T-cell (primary cell): ENCODE measurements around the gene PTPRD. TPM values are rescaled to one million over a fixed set of nuclear protein-coding genes. Genes with fewer than 3 reads are reported as not detected.

Source experiments
- ATAC-seq, 4 experiments: fragments of 200-7000 bp in 3 of 4; fragments of 150-1000 bp in 1 of 4; cut with Tn5 transposase; replicated peaks in 1 of 4; 1 replicate in 3 of 4; 2 replicates in 1 of 4; pipeline ENCODE4 v1.10.0; 2021; ENCODE audit warnings: moderate library complexity in 3 of 4, mild to moderate bottlenecking in 2 of 4, moderate number of reproducible peaks in 1 of 4
- CTCF ChIA-PET, 2 donors: fragments of 300-600 bp; sonication (Branson Sonifier 250); formaldehyde crosslinking; loops; one replicate each; lab custom pipeline; 2022; ENCODE audit warnings: antibody characterized with exemption in 2 of 2; lab: Charles Lee
- POLR2A ChIA-PET, 2 donors: fragments of 300-600 bp; sonication (Branson Sonifier 250); formaldehyde crosslinking; loops; one replicate each; lab custom pipeline; 2022; ENCODE audit warnings: antibody characterized with exemption in 2 of 2; lab: Charles Lee
- DNase-seq, 35 experiments: peaks; one replicate each; pipeline versions ENCODE4 v3.0.0 to v3.0.0-alpha.2; 2013 to 2023
- H3K27ac ChIP-seq: one replicate; pipeline ENCODE4 v1.5.1; 2013; ENCODE audit warnings: low read length
- H3K27me3 ChIP-seq, 2 experiments: replicated peaks in 1 of 2; 1 replicate in 1 of 2; 2 replicates in 1 of 2; pipeline versions ENCODE4 v1.6.1 to v1.7.0; 2013; ENCODE audit warnings: low read length in 1 of 2, mixed read lengths in 1 of 2; ENCODE audit not compliant: control insufficient read depth in 2 of 2, insufficient read depth in 2 of 2; ENCODE audit errors: extremely low read depth in 1 of 2
- H3K36me3 ChIP-seq, 2 donors: 1 replicate in 1 of 2; 2 replicates in 1 of 2; pipeline versions ENCODE4 v1.6.1 to v1.7.0; 2013; ENCODE audit warnings: low read length in 1 of 2; ENCODE audit not compliant: control insufficient read depth in 2 of 2, insufficient read depth in 1 of 2; ENCODE audit errors: extremely low read depth in 1 of 2
- H3K4me1 ChIP-seq, 2 experiments: 1 replicate in 1 of 2; 2 replicates in 1 of 2; pipeline versions ENCODE4 v1.6.1 to v1.7.0; 2013; ENCODE audit warnings: low read length in 2 of 2, mixed read lengths in 1 of 2; ENCODE audit not compliant: insufficient read depth in 2 of 2, control insufficient read depth in 1 of 2; ENCODE audit errors: extremely low read depth in 1 of 2
- H3K4me3 ChIP-seq, 2 donors: 1 replicate in 1 of 2; 2 replicates in 1 of 2; pipeline versions ENCODE4 v1.5.1 to v1.7.0; 2013; ENCODE audit warnings: mild to moderate bottlenecking in 2 of 2, low read length in 1 of 2, moderate library complexity in 1 of 2; ENCODE audit not compliant: control insufficient read depth in 1 of 2; ENCODE audit errors: extremely low read depth in 1 of 2
- H3K9me3 ChIP-seq: 2 replicates; pipeline ENCODE4 v1.7.0; 2013
- H3K27ac Mint-ChIP-seq, 2 donors: one replicate each; pipeline ENCODE4 v1.8.0; 2020 to 2021; ENCODE audit warnings: mild to moderate bottlenecking in 2 of 2, mixed read lengths in 2 of 2
- H3K27me3 Mint-ChIP-seq, 2 donors: one replicate each; pipeline ENCODE4 v1.8.0; 2021 to 2022; ENCODE audit warnings: mixed read lengths in 2 of 2
- H3K36me3 Mint-ChIP-seq: one replicate; pipeline ENCODE4 v1.8.0; 2021; ENCODE audit warnings: mixed read lengths
- H3K4me1 Mint-ChIP-seq, 3 donors: one replicate each; pipeline ENCODE4 v1.8.0; 2020 to 2022; ENCODE audit warnings: mixed read lengths in 3 of 3, mild to moderate bottlenecking in 1 of 3
- H3K4me3 Mint-ChIP-seq, 3 donors: one replicate each; pipeline ENCODE4 v1.8.0; 2020 to 2022; ENCODE audit warnings: mild to moderate bottlenecking in 3 of 3, mixed read lengths in 3 of 3, moderate library complexity in 3 of 3
- H3K9me3 Mint-ChIP-seq, 3 donors: one replicate each; pipeline ENCODE4 v1.8.0; 2020 to 2022; ENCODE audit warnings: mixed read lengths in 3 of 3
- WGBS: methylation state at CpG from one replicate; pipeline ENCODE4 v1.1.5; 2013; ENCODE audit warnings: missing lambda C conversion rate; ENCODE audit not compliant: insufficient coverage; 5-methylcytosine and 5-hydroxymethylcytosine counted together
- total RNA-seq, 35 experiments: library from RNA in 6 of 35; stranded (reverse) in 6 of 35; fragments of 120-200 nt in 1 of 35; gene quantifications; one replicate each; pipeline versions ENCODE4 v1.2.1 to v1.2.4 and lab custom pipeline; 2013 to 2026

PTPRD gene
- total RNA-seq, 5 donors from 2014 or later (not counting 1 experiment from before 2014, with no cell fraction given), result 0.13 to 0.61 (median 0.38) TPM; not detected in 2

DNA sequence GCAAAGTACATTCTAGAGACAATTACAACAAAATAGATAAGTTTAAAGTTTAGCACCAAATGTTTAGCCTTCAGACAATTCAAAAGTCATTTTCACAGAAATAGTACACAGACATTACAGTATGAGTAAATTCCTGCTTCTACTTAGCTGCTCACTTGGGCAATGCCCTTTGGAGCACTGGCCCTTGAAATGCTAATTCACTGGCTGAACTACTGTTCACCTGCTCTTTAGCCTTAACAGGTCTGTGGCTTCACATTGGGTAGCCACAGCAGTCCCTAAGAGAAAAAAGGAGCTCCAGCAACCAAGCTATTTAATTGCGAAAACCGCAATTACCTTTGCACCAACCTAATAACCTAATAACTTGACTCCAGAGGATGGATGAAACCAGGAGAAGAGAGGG is 1897.0 kb downstream of the PTPRD start:
- Mint-ChIP-seq H3K27me3 (no peaks in the 10 kb centered on the region), H3K36me3 (no peaks in the 10 kb centered on the region), H3K9me3 (no peaks in the 10 kb centered on the region), H3K4me3 (no peak overlapping the region), H3K4me1 (peaks cover 0 to 2% (median 0%) of the 10 kb centered on the region in 3 donors), H3K27ac (no peak overlapping the region)
- no peak overlapping the region for H3K27ac ChIP-seq
- ChIA-PET POLR2A (no interaction called here), CTCF (no interaction called here)
- H3K4me1 ChIP-seq, result no peaks in the 10 kb centered on the region
- no CpG with 5 or more reads among the region's 2 CpGs for WGBS
- no peaks in the 10 kb centered on the region for H3K27me3 ChIP-seq
- no peaks in the 10 kb centered on the region for H3K9me3 ChIP-seq
- ATAC-seq, result no peak
- H3K36me3 ChIP-seq, result no peaks in the 10 kb centered on the region
- no peak for DNase-seq
- H3K4me3 ChIP-seq, result no peak overlapping the region

DNA sequence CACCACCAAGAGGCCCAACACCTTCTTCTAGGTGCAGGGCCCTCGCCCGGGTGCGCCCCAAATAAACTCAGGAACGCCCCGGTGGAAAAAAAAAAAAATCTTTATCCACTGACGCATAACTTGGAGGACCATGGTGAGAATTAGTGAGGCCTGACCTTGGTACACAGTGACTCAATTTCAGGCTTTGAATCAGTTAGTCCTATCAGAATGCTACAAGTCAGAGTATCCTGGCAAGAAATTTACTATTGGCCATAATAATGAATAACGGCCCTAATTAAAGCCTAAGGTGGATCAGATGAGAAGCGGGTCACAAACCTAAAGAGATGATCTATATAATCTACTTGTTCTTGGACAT is 1899.0 kb downstream of the PTPRD start:
- Mint-ChIP-seq H3K27me3 (no peaks in the 10 kb centered on the region), H3K4me3 (no peak overlapping the region), H3K36me3 (no peaks in the 10 kb centered on the region), H3K4me1 (no peaks in the 10 kb centered on the region), H3K9me3 (no peaks in the 10 kb centered on the region), H3K27ac (no peak overlapping the region)
- POLR2A ChIA-PET, result no interaction called here
- ATAC-seq (no peak), DNase-seq (no peak)
- CTCF ChIA-PET, result no interaction called here
- Histone ChIP-seq H3K4me1 (no peaks in the 10 kb centered on the region), H3K27ac (no peak overlapping the region), H3K27me3 (no peaks in the 10 kb centered on the region), H3K36me3 (no peaks in the 10 kb centered on the region), H3K4me3 (no peak overlapping the region), H3K9me3 (no peaks in the 10 kb centered on the region)
- WGBS, result 58% methylated on average over 2 of the region's 8 CpGs

DNA sequence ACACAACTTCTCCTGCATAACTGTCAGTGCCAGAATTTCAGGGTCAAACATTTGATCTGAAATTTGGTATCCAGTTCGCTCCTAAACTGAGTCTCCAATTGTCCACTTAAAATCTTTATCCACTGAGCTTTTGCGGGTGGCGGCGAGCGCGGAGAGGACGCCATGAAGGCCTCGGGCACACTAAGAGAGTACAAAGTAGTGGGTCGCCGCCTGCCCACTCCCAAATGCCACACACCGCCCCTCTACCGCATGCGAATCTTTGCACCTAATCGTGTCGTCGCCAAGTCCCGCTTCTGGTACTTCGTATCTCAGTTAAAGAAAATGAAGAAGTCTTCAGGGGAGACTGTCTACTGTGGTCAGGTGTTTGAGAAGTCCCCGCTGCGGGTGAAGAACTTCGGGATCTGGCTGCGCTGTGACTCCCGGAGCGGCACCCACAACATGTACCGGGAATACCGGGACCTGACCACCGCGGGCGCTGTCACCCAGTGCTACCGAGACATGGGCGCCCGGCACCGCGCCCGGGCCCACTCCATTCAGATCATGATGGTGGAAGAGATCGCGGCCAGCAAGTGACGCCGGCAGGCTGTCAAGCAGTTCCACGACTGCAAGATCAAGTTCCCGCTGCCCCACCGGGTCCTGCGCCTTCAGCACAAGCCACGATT is 1899.5 kb downstream of the PTPRD start:
- H3K27me3 Mint-ChIP-seq, result no peaks in the 10 kb centered on the region
- no peak for DNase-seq
- ChIA-PET CTCF (no interaction called here), POLR2A (no interaction called here)
- no peaks in the 10 kb centered on the region for H3K36me3 Mint-ChIP-seq
- H3K9me3 Mint-ChIP-seq, result no peaks in the 10 kb centered on the region
- Histone ChIP-seq H3K4me3 (no peak overlapping the region), H3K36me3 (no peaks in the 10 kb centered on the region), H3K27me3 (no peaks in the 10 kb centered on the region), H3K4me1 (no peaks in the 10 kb centered on the region), H3K9me3 (no peaks in the 10 kb centered on the region), H3K27ac (no peak overlapping the region)
- no peaks in the 10 kb centered on the region for H3K4me1 Mint-ChIP-seq
- 95% methylated on average over 34 of the region's 44 CpGs for WGBS
- no peak overlapping the region for H3K27ac Mint-ChIP-seq
- ATAC-seq, result no peak
- H3K4me3 Mint-ChIP-seq, result no peak overlapping the region

DNA sequence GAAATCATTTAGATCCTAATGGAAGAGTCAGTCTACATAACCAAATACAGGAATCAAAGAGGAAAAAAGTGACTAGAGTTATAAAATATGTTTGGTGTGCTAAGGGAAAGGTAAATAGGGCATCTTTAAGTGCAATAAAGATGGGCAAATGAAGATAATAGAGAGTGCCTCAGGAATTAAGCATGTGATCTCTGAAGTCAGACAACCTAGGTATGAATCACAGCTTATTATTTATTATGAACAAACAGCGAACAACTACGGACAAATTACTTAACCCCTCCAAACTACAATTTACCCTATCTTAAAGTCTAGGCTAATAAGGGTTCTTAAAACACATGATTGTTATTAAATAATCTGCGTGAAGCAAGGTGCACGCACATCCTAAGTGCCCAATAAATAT is 1903.1 kb downstream of the PTPRD start:
- H3K9me3 ChIP-seq, result no peaks in the 10 kb centered on the region
- Mint-ChIP-seq H3K27me3 (no peaks in the 10 kb centered on the region), H3K9me3 (no peaks in the 10 kb centered on the region), H3K36me3 (no peaks in the 10 kb centered on the region), H3K4me1 (no peaks in the 10 kb centered on the region), H3K4me3 (no peak overlapping the region), H3K27ac (no peak overlapping the region)
- DNase-seq (no peak), ATAC-seq (no peak)
- H3K4me3 ChIP-seq, result no peak overlapping the region
- H3K27ac ChIP-seq, result no peak overlapping the region
- ChIA-PET POLR2A (interaction anchor here in 1 of 2 donors (0.6 kb wide), 1 partner anchor 137 kb away, joined by 3 read pairs; no protein-coding TSS in a partner anchor), CTCF (no interaction called here)
- no peaks in the 10 kb centered on the region for H3K4me1 ChIP-seq
- no peaks in the 10 kb centered on the region for H3K27me3 ChIP-seq
- no peaks in the 10 kb centered on the region for H3K36me3 ChIP-seq
- WGBS, result no CpG with 5 or more reads among the region's 4 CpGs

GRCh38 chr9:8708728-8709127 is 1904.1 kb downstream of the PTPRD start:
- no peaks in the 10 kb centered on the region for H3K4me1 ChIP-seq
- no peak overlapping the region for H3K4me3 Mint-ChIP-seq
- ChIA-PET CTCF (no interaction called here), POLR2A (no interaction called here)
- H3K4me1 Mint-ChIP-seq, result no peaks in the 10 kb centered on the region
- no peaks in the 10 kb centered on the region for H3K27me3 ChIP-seq
- WGBS, result no CpG with 5 or more reads among the region's 1 CpG
- peaks cover 0 to 1% of the 10 kb centered on the region in 2 donors for H3K27me3 Mint-ChIP-seq
- no peak for DNase-seq
- no peaks in the 10 kb centered on the region for H3K9me3 ChIP-seq
- no peaks in the 10 kb centered on the region for H3K36me3 Mint-ChIP-seq
- no peak overlapping the region for H3K4me3 ChIP-seq
- no peak overlapping the region for H3K27ac Mint-ChIP-seq
- H3K36me3 ChIP-seq, result no peaks in the 10 kb centered on the region
- no peak overlapping the region for H3K27ac ChIP-seq
- no peaks in the 10 kb centered on the region for H3K9me3 Mint-ChIP-seq
- ATAC-seq, result no peak

DNA sequence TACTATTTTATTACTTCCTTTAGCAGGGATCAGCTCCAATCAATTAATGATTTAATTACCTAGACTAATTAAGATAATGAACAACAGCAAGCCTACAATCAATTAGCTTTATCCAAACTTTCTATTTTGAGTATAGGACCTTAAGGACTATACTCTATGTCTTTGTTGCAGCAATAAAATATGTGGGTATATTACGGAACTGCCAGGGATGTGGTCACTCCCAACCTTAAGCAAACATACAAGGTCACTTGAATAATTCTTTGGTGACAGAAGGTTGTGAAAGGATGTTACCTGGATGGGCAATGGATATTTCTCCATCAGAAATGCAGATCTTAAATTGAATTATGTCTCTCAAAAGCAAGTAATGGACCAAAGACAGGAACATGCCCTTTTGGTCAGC is 1905.8 kb downstream of the PTPRD start:
- Histone ChIP-seq H3K27me3 (no peaks in the 10 kb centered on the region), H3K27ac (no peak overlapping the region), H3K36me3 (no peaks in the 10 kb centered on the region), H3K4me1 (no peaks in the 10 kb centered on the region), H3K9me3 (no peaks in the 10 kb centered on the region), H3K4me3 (no peak overlapping the region)
- Mint-ChIP-seq H3K27me3 (peaks cover 0 to 1% of the 10 kb centered on the region in 2 donors), H3K27ac (no peak overlapping the region), H3K36me3 (no peaks in the 10 kb centered on the region), H3K9me3 (no peaks in the 10 kb centered on the region), H3K4me1 (no peaks in the 10 kb centered on the region), H3K4me3 (no peak overlapping the region)
- no peak for DNase-seq
- WGBS, result no CpG with 5 or more reads among the region's 1 CpG
- ChIA-PET POLR2A (no interaction called here), CTCF (no interaction called here)
- no peak for ATAC-seq

DNA sequence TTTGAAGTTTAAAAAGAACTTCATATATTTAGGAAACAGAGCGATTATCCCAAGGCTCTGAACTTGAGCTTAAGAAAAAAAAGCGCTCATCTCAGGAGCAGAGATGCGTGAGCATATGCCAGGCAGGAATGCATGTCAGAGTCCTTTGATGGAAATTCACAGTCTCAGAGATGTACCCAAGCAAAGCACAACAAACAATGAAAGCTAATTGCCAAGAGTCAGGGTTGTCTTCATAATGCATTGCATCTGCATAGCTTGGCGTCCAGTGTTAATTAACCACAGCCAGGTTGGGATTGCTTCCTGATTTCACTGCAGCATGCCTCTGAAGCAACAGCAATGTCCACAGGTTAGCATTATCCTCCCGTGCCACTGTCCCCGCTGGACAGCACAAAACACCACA is 1906.3 kb downstream of the PTPRD start:
- H3K4me1 Mint-ChIP-seq, result no peaks in the 10 kb centered on the region
- H3K27me3 Mint-ChIP-seq, result peaks cover 0 to 1% of the 10 kb centered on the region in 2 donors
- ATAC-seq, result no peak
- CTCF ChIA-PET, result no interaction called here
- 91% methylated on average over 6 of the region's 6 CpGs for WGBS
- no peaks in the 10 kb centered on the region for H3K4me1 ChIP-seq
- H3K9me3 Mint-ChIP-seq, result no peaks in the 10 kb centered on the region
- H3K27me3 ChIP-seq, result no peaks in the 10 kb centered on the region
- no peak overlapping the region for H3K27ac Mint-ChIP-seq
- H3K36me3 ChIP-seq, result no peaks in the 10 kb centered on the region
- POLR2A ChIA-PET, result no interaction called here
- no peaks in the 10 kb centered on the region for H3K36me3 Mint-ChIP-seq
- no peak overlapping the region for H3K27ac ChIP-seq
- DNase-seq, result no peak
- H3K9me3 ChIP-seq, result no peaks in the 10 kb centered on the region
- H3K4me3 ChIP-seq, result no peak overlapping the region
- no peak overlapping the region for H3K4me3 Mint-ChIP-seq
